Gastroesophageal sphincter (tissue), 4 donors: ENCODE measurements around the gene CD79B. TPM values are rescaled to one million over a fixed set of nuclear protein-coding genes. Genes with fewer than 3 reads are reported as not detected.
"Not testable (repeated sequence)": the region's sequence is repeated elsewhere in the genome, so short reads cannot be mapped to it uniquely, and the experiment has no call there.

Experiments
- ATAC-seq: fragments of 150-250 bp; one replicate; pipeline ENCODE4 v1.9.1; 2016; ENCODE audit warnings: mild to moderate bottlenecking, moderate library complexity
- H3K27ac ChIP-seq, 4 donors: fragments of 200-600 bp; sonication (generic) in 3 of 4; 1 replicate in 3 of 4; 2 replicates in 1 of 4; pipeline ENCODE4 v1.5.1; 2016 to 2019
- H3K27me3 ChIP-seq: fragments of 200-600 bp; sonication (generic); one replicate; pipeline ENCODE4 v1.5.1; 2019
- H3K36me3 ChIP-seq, 2 donors: fragments of 200-600 bp; sonication (generic); one replicate each; pipeline ENCODE4 v1.5.1; 2019; ENCODE audit warnings: control low read depth in 1 of 2
- H3K4me1 ChIP-seq, 3 donors: fragments of 200-600 bp; sonication (generic); 1 replicate in 2 of 3; 2 replicates in 1 of 3; pipeline ENCODE4 v1.5.1; 2016 to 2019; ENCODE audit warnings: control low read depth in 2 of 3
- H3K4me3 ChIP-seq, 2 donors: fragments of 200-600 bp; sonication (generic); one replicate each; pipeline ENCODE4 v1.5.1; 2019; ENCODE audit warnings: mild to moderate bottlenecking in 1 of 2, moderate library complexity in 1 of 2
- H3K9me3 ChIP-seq, 3 donors: fragments of 200-600 bp; sonication (generic); one replicate each; pipeline ENCODE4 v1.5.1; 2017 to 2019; ENCODE audit warnings: control low read depth in 2 of 3
- CTCF ChIP-seq, 4 experiments: fragments of 200-600 bp in 2 of 4; fragments of 450-650 bp in 2 of 4; sonication (generic) in 1 of 4; IDR thresholded peaks; one replicate each; pipeline ENCODE4 v1.5.1; 2017 to 2019; ENCODE audit warnings: antibody characterized with exemption in 4 of 4, mild to moderate bottlenecking in 2 of 4, moderate library complexity in 2 of 4
- WGBS, 2 donors: methylation state at CpG; one replicate each; pipeline ENCODE4 v1.1.5; 2018; ENCODE audit warnings: low coverage in 1 of 2; 5-methylcytosine and 5-hydroxymethylcytosine counted together
- total RNA-seq, 4 donors: library from RNA; depleted of rRNA; stranded (reverse); fragments of >200 nt; gene quantifications; one replicate each; pipeline ENCODE4 v1.1.0, GENCODE V29; 2016

CD79B gene
- total RNA-seq, 4 donors from 2014 or later = 2.0 to 5.9 (median 3.3) TPM; not detected in 1

GRCh38 chr17:63903787-63904201 lies 28.3 kb downstream of the CD79B start:
- H3K27me3 ChIP-seq, H3K4me1 ChIP-seq, H3K36me3 ChIP-seq, H3K9me3 ChIP-seq, H3K27ac ChIP-seq, H3K4me3 ChIP-seq: not testable (repeated sequence)
- ATAC-seq = peak; percentile 44
- peak in 3 of 4 experiments; percentile 14 to 50 (median 20) for TF ChIP-seq CTCF (IDR thresholded peaks at IDR 0.05)
- 34 to 58% methylated on average over 2 to 5 of the region's 5 CpGs for WGBS, 2 donors

- WGBS, 2 donors = 86% methylated on average over 2 of the region's 2 CpGs; no CpG with 5 or more reads in 1 of the 2 donors
- ATAC-seq = not testable (repeated sequence)
Measured at GRCh38 chr17:63901971-63902370, 30.2 kb downstream of the CD79B start.

GRCh38 chr17:63898899-63899798 lies 33.0 kb downstream of the CD79B start:
- H3K4me3 ChIP-seq, H3K27me3 ChIP-seq, H3K27ac ChIP-seq, H3K4me1 ChIP-seq, H3K36me3 ChIP-seq, ATAC-seq, H3K9me3 ChIP-seq: not testable (repeated sequence)
- WGBS, 2 donors = no CpG with 5 or more reads among the region's 6 CpGs

More at GRCh38 chr17:63901971-63902370, 30.2 kb downstream of the CD79B start:
- H3K4me3 ChIP-seq, H3K27me3 ChIP-seq, H3K9me3 ChIP-seq, H3K4me1 ChIP-seq, H3K27ac ChIP-seq, H3K36me3 ChIP-seq: not testable (repeated sequence)

GRCh38 chr17:63896524-63897354 lies 35.4 kb downstream of the CD79B start, which contains the start of gene CSH1:
TSS of gene CSH1 (minus strand) at chr17:63896574. CDS start at chr17:63896511, 63 bp downstream.
- not testable (repeated sequence) for ATAC-seq, H3K27ac ChIP-seq, H3K9me3 ChIP-seq, H3K36me3 ChIP-seq, H3K27me3 ChIP-seq, H3K4me3 ChIP-seq, H3K4me1 ChIP-seq
- WGBS, 2 donors = 90% methylated on average over 2 of the region's 14 CpGs

GRCh38 chr17:63894821-63895220 lies 37.3 kb downstream of the CD79B start:
- 100% methylated on average over 2 of the region's 10 CpGs; no CpG with 5 or more reads in 1 of the 2 donors for WGBS, 2 donors
- not testable (repeated sequence) for H3K4me1 ChIP-seq, H3K36me3 ChIP-seq, H3K4me3 ChIP-seq, H3K27ac ChIP-seq, H3K27me3 ChIP-seq, ATAC-seq, H3K9me3 ChIP-seq

- not testable (repeated sequence) for H3K27ac ChIP-seq, H3K9me3 ChIP-seq, H3K4me3 ChIP-seq, H3K27me3 ChIP-seq, H3K4me1 ChIP-seq, H3K36me3 ChIP-seq, ATAC-seq
- 37 to 80% methylated on average over 2 of the region's 3 CpGs for WGBS, 2 donors
Measured at GRCh38 chr17:63894021-63894420, 38.1 kb downstream of the CD79B start.

GRCh38 chr17:63892316-63893037 lies 39.7 kb downstream of the CD79B start:
- WGBS, 2 donors = 50 to 86% methylated on average over 4 to 11 of the region's 11 CpGs

More at GRCh38 chr17:63892316-63893037, 39.7 kb downstream of the CD79B start:
- not testable (repeated sequence) for H3K4me3 ChIP-seq, ATAC-seq, H3K4me1 ChIP-seq, H3K27ac ChIP-seq, H3K9me3 ChIP-seq, H3K36me3 ChIP-seq, H3K27me3 ChIP-seq
